Keratinocyte (primary cell): ENCODE data around the gene DPF3.

Experiments
- EZH2 ChIP-seq: IDR thresholded peaks from one replicate; pipeline ENCODE4 v1.6.1; 2012; ENCODE audit warnings: inconsistent platforms, mild to moderate bottlenecking, low read length, moderate library complexity
- TF ChIP-seq, protein P1 (sequence below), 3 experiments: IDR thresholded peaks in 1 of 3; conservative IDR thresholded peaks in 1 of 3; optimal IDR thresholded peaks in 1 of 3; 2 replicates in 2 of 3; 3 replicates in 1 of 3; pipeline versions ENCODE3 to v1.5.1; 2011; ENCODE audit warnings: low read length in 3 of 3, mild to moderate bottlenecking in 3 of 3, moderate library complexity in 2 of 3, control low read depth in 1 of 3, inconsistent platforms in 1 of 3; ENCODE audit not compliant: insufficient read depth in 2 of 3; ENCODE audit errors: extremely low read depth in 1 of 3

DNA sequence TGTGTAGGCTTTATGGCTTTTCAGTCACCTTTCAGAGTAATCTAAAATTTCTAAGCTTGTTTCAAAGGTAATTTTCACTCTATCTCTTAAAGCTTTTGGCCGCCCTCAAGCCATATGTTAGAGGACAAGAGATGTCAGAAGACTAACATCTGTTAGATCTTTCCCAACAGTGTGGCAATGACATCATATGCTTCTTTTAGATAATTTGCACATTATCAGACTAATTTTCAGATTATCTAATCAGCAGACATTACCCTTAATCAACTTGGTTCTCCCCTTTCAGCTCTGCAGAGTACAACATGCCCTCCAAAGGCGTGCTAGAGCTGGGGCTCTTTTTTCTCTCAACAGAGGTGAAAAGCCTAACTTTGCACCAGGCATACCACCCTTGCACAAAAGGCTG is 207.1 kb downstream of the DPF3 start:
- TF ChIP-seq, protein P1, sequence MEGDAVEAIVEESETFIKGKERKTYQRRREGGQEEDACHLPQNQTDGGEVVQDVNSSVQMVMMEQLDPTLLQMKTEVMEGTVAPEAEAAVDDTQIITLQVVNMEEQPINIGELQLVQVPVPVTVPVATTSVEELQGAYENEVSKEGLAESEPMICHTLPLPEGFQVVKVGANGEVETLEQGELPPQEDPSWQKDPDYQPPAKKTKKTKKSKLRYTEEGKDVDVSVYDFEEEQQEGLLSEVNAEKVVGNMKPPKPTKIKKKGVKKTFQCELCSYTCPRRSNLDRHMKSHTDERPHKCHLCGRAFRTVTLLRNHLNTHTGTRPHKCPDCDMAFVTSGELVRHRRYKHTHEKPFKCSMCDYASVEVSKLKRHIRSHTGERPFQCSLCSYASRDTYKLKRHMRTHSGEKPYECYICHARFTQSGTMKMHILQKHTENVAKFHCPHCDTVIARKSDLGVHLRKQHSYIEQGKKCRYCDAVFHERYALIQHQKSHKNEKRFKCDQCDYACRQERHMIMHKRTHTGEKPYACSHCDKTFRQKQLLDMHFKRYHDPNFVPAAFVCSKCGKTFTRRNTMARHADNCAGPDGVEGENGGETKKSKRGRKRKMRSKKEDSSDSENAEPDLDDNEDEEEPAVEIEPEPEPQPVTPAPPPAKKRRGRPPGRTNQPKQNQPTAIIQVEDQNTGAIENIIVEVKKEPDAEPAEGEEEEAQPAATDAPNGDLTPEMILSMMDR (optimal IDR thresholded peaks at IDR 0.05 in 1 of 3, IDR thresholded peaks at IDR 0.05 in 1 of 3, conservative IDR thresholded peaks at IDR 0.05 in 1 of 3; ENCODE audit: extremely low read depth in 1 of 3, insufficient read depth in 2 of 3, low read length in 3 of 3), result no peak
- no peak for TF ChIP-seq EZH2
